ENCODE data around the gene KIF5C.

KIF5C gene

GRCh38 chr2:149021271-149021719 lies 146.3 kb downstream of the KIF5C start:
- no peak for DNase-seq

- DNase-seq = no peak
Observed at GRCh38 chr2:149021761-149022160, 146.7 kb downstream of the KIF5C start.

- no peak for DNase-seq
Observed at GRCh38 chr2:149023091-149023490, 148.1 kb downstream of the KIF5C start.

GRCh38 chr2:149027590-149028250 lies 152.7 kb downstream of the KIF5C start:
- no peak for DNase-seq

- no peak for DNase-seq
Observed at GRCh38 chr2:149028377-149028776, 153.3 kb downstream of the KIF5C start.

- no peak for DNase-seq
Observed at GRCh38 chr2:149028891-149029290, 153.9 kb downstream of the KIF5C start.

GRCh38 chr2:149029307-149029965 lies 154.4 kb downstream of the KIF5C start:
- no peak for DNase-seq

GRCh38 chr2:149031396-149031795 lies 156.4 kb downstream of the KIF5C start:
- DNase-seq = no peak

- DNase-seq = peak; percentile 43
Observed at GRCh38 chr2:149033716-149034115, 158.7 kb downstream of the KIF5C start.

GRCh38 chr2:149034406-149034805 lies 159.4 kb downstream of the KIF5C start:
- DNase-seq = no peak

- no peak for DNase-seq
Observed at GRCh38 chr2:149036507-149037293, 161.7 kb downstream of the KIF5C start.

GRCh38 chr2:149037851-149038250 lies 162.8 kb downstream of the KIF5C start:
- DNase-seq = no peak

GRCh38 chr2:149038442-149039212 lies 163.6 kb downstream of the KIF5C start, which contains the start of gene LYPD6B:
Gene LYPD6B, plus strand, starts transcription at chr2:149038699. Its CDS starts 92,250 bp downstream, at chr2:149130949.
- DNase-seq = no peak

- DNase-seq = no peak
Observed at GRCh38 chr2:149039213-149039724, 164.2 kb downstream of the KIF5C start.

GRCh38 chr2:149040451-149040850 lies 165.4 kb downstream of the KIF5C start:
- DNase-seq = no peak

- DNase-seq = no peak
Observed at GRCh38 chr2:149041482-149041881, 166.5 kb downstream of the KIF5C start.

- DNase-seq = no peak
Observed at GRCh38 chr2:149042881-149043280, 167.9 kb downstream of the KIF5C start.

GRCh38 chr2:149044500-149044899 lies 169.5 kb downstream of the KIF5C start:
- DNase-seq = no peak

- no peak for DNase-seq
Observed at GRCh38 chr2:149047118-149047517, 172.1 kb downstream of the KIF5C start.

- DNase-seq = no peak
Observed at GRCh38 chr2:149049142-149049541, 174.1 kb downstream of the KIF5C start.

GRCh38 chr2:149050188-149050587 lies 175.2 kb downstream of the KIF5C start:
- no peak for DNase-seq

GRCh38 chr2:149055751-149056150 lies 180.7 kb downstream of the KIF5C start:
- no peak for DNase-seq
